Ishikawa (cell line): Measurements from ENCODE around the gene SERPINA12.

Experiments used
- CEBPB ChIP-seq: IDR thresholded peaks from 2 replicates; pipeline ENCODE4 v1.6.1; 2012
- CREB1 ChIP-seq: IDR thresholded peaks from 2 replicates; pipeline ENCODE4 v1.6.1; 2012; ENCODE audit warnings: low read depth
- EGR1 ChIP-seq: IDR thresholded peaks from 2 replicates; pipeline ENCODE4 v1.6.1; 2012
- EP300 ChIP-seq: IDR thresholded peaks from 2 replicates; pipeline ENCODE4 v1.6.1; 2012; ENCODE audit warnings: borderline replicate concordance
- FOXM1 ChIP-seq: IDR thresholded peaks from 2 replicates; pipeline ENCODE4 v1.6.1; 2012; ENCODE audit warnings: low read depth, borderline replicate concordance
- NFIC ChIP-seq: IDR thresholded peaks from 2 replicates; pipeline ENCODE4 v1.6.1; 2012
- RAD21 ChIP-seq: IDR thresholded peaks from 2 replicates; pipeline ENCODE4 v1.6.1; 2012; ENCODE audit warnings: low read depth
- TAF1 ChIP-seq: IDR thresholded peaks from 2 replicates; pipeline ENCODE4 v1.6.1; 2012; ENCODE audit warnings: low read depth, mild to moderate bottlenecking
- TCF12 ChIP-seq: IDR thresholded peaks from 2 replicates; pipeline ENCODE4 v1.6.1; 2012; ENCODE audit warnings: low read depth
- TEAD4 ChIP-seq: IDR thresholded peaks from 2 replicates; pipeline ENCODE4 v1.6.1; 2012
- YY1 ChIP-seq: IDR thresholded peaks from 2 replicates; pipeline ENCODE4 v1.6.1; 2012; ENCODE audit warnings: low read depth
- ZBTB7A ChIP-seq: IDR thresholded peaks from 2 replicates; pipeline ENCODE4 v1.6.1; 2012; ENCODE audit warnings: low read depth
- TF ChIP-seq, protein P1 (sequence below): IDR thresholded peaks from 2 replicates; pipeline ENCODE4 v1.6.1; 2012
- TF ChIP-seq, protein P2 (sequence below): IDR thresholded peaks from 2 replicates; pipeline ENCODE4 v1.6.1; 2012
- TF ChIP-seq, protein P3 (sequence below): IDR thresholded peaks from 2 replicates; pipeline ENCODE4 v1.6.1; 2012; ENCODE audit warnings: low read depth, mild to moderate bottlenecking

The SERPINA12 gene, protein sequence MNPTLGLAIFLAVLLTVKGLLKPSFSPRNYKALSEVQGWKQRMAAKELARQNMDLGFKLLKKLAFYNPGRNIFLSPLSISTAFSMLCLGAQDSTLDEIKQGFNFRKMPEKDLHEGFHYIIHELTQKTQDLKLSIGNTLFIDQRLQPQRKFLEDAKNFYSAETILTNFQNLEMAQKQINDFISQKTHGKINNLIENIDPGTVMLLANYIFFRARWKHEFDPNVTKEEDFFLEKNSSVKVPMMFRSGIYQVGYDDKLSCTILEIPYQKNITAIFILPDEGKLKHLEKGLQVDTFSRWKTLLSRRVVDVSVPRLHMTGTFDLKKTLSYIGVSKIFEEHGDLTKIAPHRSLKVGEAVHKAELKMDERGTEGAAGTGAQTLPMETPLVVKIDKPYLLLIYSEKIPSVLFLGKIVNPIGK

DNA sequence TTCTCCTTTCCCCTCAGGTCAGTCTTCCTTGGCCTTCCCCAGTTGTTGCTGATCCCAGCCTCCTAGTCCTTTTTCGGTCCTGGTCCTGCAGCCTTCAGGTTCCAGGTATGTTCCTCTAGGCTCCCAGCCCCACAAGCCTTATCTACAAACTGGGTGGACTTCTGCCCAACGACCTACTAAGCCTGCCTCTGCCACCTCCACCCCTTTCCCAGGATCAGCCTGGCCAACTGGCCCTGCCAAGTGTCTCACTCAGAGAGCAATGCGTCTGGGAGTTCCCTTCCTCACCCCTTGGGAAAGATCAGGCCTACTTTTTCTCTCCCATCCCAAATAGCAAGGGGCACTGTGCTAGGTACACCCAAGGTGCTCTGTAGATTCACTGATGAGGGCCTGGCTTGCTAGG is at the start of gene SERPINA12:
Gene SERPINA12 (minus strand): TSS at position 114 of the 400 bp plus-strand sequence. CDS start 11,072 bp downstream, outside the sequence.
- TF ChIP-seq, protein P1, sequence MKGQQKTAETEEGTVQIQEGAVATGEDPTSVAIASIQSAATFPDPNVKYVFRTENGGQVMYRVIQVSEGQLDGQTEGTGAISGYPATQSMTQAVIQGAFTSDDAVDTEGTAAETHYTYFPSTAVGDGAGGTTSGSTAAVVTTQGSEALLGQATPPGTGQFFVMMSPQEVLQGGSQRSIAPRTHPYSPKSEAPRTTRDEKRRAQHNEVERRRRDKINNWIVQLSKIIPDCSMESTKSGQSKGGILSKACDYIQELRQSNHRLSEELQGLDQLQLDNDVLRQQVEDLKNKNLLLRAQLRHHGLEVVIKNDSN: no peak

DNA sequence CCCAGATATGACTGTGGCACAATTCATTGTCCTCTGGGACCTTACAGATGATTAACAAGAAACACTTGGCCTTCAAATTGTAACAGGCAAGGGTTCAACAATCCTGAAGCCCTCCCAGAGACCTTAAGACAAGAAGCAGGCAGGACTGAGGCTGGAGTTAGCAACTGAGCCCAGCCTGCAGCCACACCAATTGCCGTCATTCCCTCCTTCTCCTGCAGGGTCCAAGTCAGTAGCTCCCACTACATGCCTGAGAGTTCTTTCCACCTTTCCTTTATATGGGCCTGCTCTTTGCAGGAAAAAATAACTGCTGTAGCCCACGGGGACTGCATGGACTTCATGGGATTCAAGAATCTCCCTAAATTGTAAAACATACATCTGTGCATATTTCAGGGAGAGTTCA is 49.6 kb upstream of the SERPINA12 start:
- TF ChIP-seq EP300: no peak
- no peak for TF ChIP-seq NFIC
- TF ChIP-seq, protein P2, sequence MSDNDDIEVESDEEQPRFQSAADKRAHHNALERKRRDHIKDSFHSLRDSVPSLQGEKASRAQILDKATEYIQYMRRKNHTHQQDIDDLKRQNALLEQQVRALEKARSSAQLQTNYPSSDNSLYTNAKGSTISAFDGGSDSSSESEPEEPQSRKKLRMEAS: no peak
- no peak for TF ChIP-seq EGR1
- TF ChIP-seq ZBTB7A: no peak
- no peak for TF ChIP-seq CEBPB
- TF ChIP-seq, protein P3, sequence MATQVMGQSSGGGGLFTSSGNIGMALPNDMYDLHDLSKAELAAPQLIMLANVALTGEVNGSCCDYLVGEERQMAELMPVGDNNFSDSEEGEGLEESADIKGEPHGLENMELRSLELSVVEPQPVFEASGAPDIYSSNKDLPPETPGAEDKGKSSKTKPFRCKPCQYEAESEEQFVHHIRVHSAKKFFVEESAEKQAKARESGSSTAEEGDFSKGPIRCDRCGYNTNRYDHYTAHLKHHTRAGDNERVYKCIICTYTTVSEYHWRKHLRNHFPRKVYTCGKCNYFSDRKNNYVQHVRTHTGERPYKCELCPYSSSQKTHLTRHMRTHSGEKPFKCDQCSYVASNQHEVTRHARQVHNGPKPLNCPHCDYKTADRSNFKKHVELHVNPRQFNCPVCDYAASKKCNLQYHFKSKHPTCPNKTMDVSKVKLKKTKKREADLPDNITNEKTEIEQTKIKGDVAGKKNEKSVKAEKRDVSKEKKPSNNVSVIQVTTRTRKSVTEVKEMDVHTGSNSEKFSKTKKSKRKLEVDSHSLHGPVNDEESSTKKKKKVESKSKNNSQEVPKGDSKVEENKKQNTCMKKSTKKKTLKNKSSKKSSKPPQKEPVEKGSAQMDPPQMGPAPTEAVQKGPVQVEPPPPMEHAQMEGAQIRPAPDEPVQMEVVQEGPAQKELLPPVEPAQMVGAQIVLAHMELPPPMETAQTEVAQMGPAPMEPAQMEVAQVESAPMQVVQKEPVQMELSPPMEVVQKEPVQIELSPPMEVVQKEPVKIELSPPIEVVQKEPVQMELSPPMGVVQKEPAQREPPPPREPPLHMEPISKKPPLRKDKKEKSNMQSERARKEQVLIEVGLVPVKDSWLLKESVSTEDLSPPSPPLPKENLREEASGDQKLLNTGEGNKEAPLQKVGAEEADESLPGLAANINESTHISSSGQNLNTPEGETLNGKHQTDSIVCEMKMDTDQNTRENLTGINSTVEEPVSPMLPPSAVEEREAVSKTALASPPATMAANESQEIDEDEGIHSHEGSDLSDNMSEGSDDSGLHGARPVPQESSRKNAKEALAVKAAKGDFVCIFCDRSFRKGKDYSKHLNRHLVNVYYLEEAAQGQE: no peak
- no peak for TF ChIP-seq TEAD4
- TF ChIP-seq, protein P1: no peak
- no peak for TF ChIP-seq RAD21
- TF ChIP-seq FOXM1: no peak
- TF ChIP-seq TAF1: no peak
- no peak for TF ChIP-seq CREB1
- TF ChIP-seq TCF12: no peak
- TF ChIP-seq YY1: no peak

DNA sequence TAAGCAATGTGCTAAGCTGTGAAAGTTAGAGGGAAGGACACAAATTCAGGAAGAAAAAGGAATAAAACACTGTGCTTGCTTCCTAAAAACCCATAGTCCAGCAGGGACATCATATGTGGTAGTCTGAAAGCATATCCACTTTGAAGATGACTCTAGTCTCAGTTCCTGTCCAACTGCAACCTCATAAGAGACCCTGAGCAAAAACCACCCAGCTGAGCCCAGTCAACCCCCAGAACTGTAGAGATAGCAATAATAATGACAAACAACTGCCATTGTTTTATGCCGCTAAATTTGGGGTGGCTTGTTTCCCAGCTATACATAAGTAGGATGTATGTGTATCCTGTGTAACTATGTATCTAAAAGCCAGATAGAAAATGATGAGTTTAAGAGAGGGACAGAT is 48.1 kb upstream of the SERPINA12 start:
- TF ChIP-seq FOXM1: no peak
- TF ChIP-seq TAF1: no peak
- TF ChIP-seq, protein P2: no peak
- no peak for TF ChIP-seq CREB1
- TF ChIP-seq, protein P1: no peak
- no peak for TF ChIP-seq ZBTB7A
- TF ChIP-seq EP300: no peak
- no peak for TF ChIP-seq CEBPB
- no peak for TF ChIP-seq RAD21
- TF ChIP-seq, protein P3: no peak
- no peak for TF ChIP-seq TEAD4
- TF ChIP-seq EGR1: no peak
- no peak for TF ChIP-seq NFIC
- no peak for TF ChIP-seq YY1
- TF ChIP-seq TCF12: no peak

DNA sequence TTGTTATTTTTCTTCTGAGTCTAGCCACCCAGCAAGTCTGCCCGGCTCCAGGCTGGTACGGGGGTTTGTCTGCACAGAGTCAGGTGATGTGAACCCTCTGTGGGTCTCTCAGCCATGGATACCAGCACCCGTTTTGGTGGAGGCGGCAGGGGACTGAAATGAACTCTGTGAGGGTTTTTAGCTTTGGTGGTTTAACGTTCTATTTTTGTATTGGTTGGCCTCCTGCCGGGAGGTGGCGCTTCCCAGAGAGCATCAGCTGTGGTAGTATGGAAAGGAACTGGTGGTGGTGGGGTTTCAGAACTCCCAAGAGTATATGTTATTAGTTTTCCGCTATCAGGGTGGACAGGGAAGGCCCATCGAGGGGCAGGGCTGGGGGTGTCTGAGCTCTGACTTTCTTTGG is 46.7 kb upstream of the SERPINA12 start:
- TF ChIP-seq RAD21 (no peak), ZBTB7A (no peak), NFIC (no peak), TAF1 (no peak), EP300 (no peak), TCF12 (no peak), CREB1 (no peak)
- TF ChIP-seq, protein P3: no peak
